Suprapubic skin (tissue), 3 donors: ENCODE results near the gene ANO4.

Experiments
- CTCF ChIP-seq, 2 donors: fragments of 200-600 bp in 1 of 2; fragments of 450-650 bp in 1 of 2; sonication (generic) in 1 of 2; IDR thresholded peaks; one replicate each; pipeline ENCODE4 v1.5.1; 2016 to 2019; ENCODE audit warnings: antibody characterized with exemption in 2 of 2, mild to moderate bottlenecking in 1 of 2, moderate library complexity in 1 of 2
- POLR2A ChIP-seq, 2 donors: fragments of 450-650 bp; IDR thresholded peaks; one replicate each; pipeline ENCODE4 v1.6.1; 2017; ENCODE audit warnings: antibody characterized with exemption in 2 of 2, mild to moderate bottlenecking in 2 of 2, moderate library complexity in 2 of 2

- TF ChIP-seq CTCF (IDR thresholded peaks at IDR 0.05) (no peak), POLR2A (IDR thresholded peaks at IDR 0.05) (no peak)
These were observed 370.7 kb downstream of the ANO4 start for GRCh38 chr12:101165319-101165718.
